ENCODE results near the gene TICRR. TPM values are rescaled to one million over a fixed set of nuclear protein-coding genes. Genes with fewer than 3 reads are reported as not detected.
"Not testable (repeated sequence)": the region's sequence is repeated elsewhere in the genome, so short reads cannot be mapped to it uniquely, and the experiment has no call there.

TICRR gene
- total and polyA plus RNA-seq, 9 donors, result 0.08 to 0.32 (median 0.25) TPM

- Histone ChIP-seq H3K4me3 (no peak overlapping the region), H3K27me3 (no peaks in the 10 kb centered on the region), H3K4me1 (ENCODE audit: insufficient read depth) (no peaks in the 10 kb centered on the region), H3K36me3 (no peaks in the 10 kb centered on the region), H3K27ac (no peak overlapping the region), H3K9me3 (no peaks in the 10 kb centered on the region)
- intact Hi-C loops (cut with DNase I), result no loop called here
- 71 to 82% (median 79%) methylated on average over 3 of the region's 3 CpGs for WGBS, 3 donors
- no peak for TF ChIP-seq POLR2A (IDR thresholded peaks at IDR 0.05)
- TF ChIP-seq CTCF (IDR thresholded peaks at IDR 0.05), result no peak
- no peak for TF ChIP-seq EP300 (IDR thresholded peaks at IDR 0.05)
- no peak for DNase-seq
Observed at GRCh38 chr15:89542369-89542768, 32.9 kb upstream of the TICRR start.

GRCh38 chr15:89543389-89543788 lies 31.9 kb upstream of the TICRR start:
- Histone ChIP-seq H3K36me3 (no peaks in the 10 kb centered on the region), H3K9me3 (no peaks in the 10 kb centered on the region), H3K4me1 (ENCODE audit: insufficient read depth) (no peaks in the 10 kb centered on the region), H3K4me3 (no peak overlapping the region), H3K27me3 (no peaks in the 10 kb centered on the region), H3K27ac (no peak overlapping the region)
- DNase-seq, result no peak
- intact Hi-C loops (cut with DNase I), result no loop called here
- TF ChIP-seq CTCF (IDR thresholded peaks at IDR 0.05), result no peak
- TF ChIP-seq EP300 (IDR thresholded peaks at IDR 0.05), result no peak
- no peak for TF ChIP-seq POLR2A (IDR thresholded peaks at IDR 0.05)
- 78 to 92% (median 84%) methylated on average over 4 of the region's 4 CpGs for WGBS, 3 donors

GRCh38 chr15:89549138-89549537 lies 26.1 kb upstream of the TICRR start:
- H3K27me3 ChIP-seq; DNase-seq; H3K36me3 ChIP-seq; H3K4me3 ChIP-seq; intact Hi-C loops (cut with DNase I); H3K9me3 ChIP-seq; H3K4me1 ChIP-seq (ENCODE audit: insufficient read depth); H3K27ac ChIP-seq: not testable (repeated sequence)
- 54 to 77% (median 67%) methylated on average over 4 of the region's 4 CpGs for WGBS, 3 donors

- no peaks in the 10 kb centered on the region for H3K4me1 ChIP-seq (ENCODE audit: insufficient read depth)
- no peaks in the 10 kb centered on the region for H3K27me3 ChIP-seq
- intact Hi-C loops (cut with DNase I), result no loop called here
- no peak overlapping the region for H3K27ac ChIP-seq
- H3K36me3 ChIP-seq, result no peaks in the 10 kb centered on the region
- no peaks in the 10 kb centered on the region for H3K9me3 ChIP-seq
- no peak for TF ChIP-seq CTCF (IDR thresholded peaks at IDR 0.05)
- no peak for TF ChIP-seq EP300 (IDR thresholded peaks at IDR 0.05)
- TF ChIP-seq POLR2A (IDR thresholded peaks at IDR 0.05), result no peak
- DNase-seq, result no peak
- WGBS, 3 donors, result 42 to 45% (median 44%) methylated on average over 2 of the region's 2 CpGs
- H3K4me3 ChIP-seq, result no peak overlapping the region
Observed at GRCh38 chr15:89550427-89550826, 24.8 kb upstream of the TICRR start.

- Histone ChIP-seq H3K36me3 (no peaks in the 10 kb centered on the region), H3K4me3 (no peak overlapping the region), H3K27ac (no peak overlapping the region), H3K4me1 (ENCODE audit: insufficient read depth) (no peaks in the 10 kb centered on the region), H3K9me3 (no peaks in the 10 kb centered on the region), H3K27me3 (no peaks in the 10 kb centered on the region)
- TF ChIP-seq POLR2A (IDR thresholded peaks at IDR 0.05), result no peak
- no peak for TF ChIP-seq EP300 (IDR thresholded peaks at IDR 0.05)
- TF ChIP-seq CTCF (IDR thresholded peaks at IDR 0.05), result no peak
- no peak for DNase-seq
- 65 to 70% (median 69%) methylated on average over 4 of the region's 4 CpGs for WGBS, 3 donors
- intact Hi-C loops (cut with DNase I), result no loop called here
Observed at GRCh38 chr15:89551550-89551949, 23.7 kb upstream of the TICRR start.

Measured in ovary (tissue), 9 donors.